ENCODE results near the gene OTC.
A peak's percentile ranks its signal among the peaks of the same experiment; 100 is the strongest.

OTC gene

GRCh38 chrX:38357747-38358673, 5.6 kb downstream of the OTC start:
- DNase-seq, result no peak

- no peak for DNase-seq
These were observed 10.6 kb downstream of the OTC start for GRCh38 chrX:38363046-38363445.

GRCh38 chrX:38365954-38366353, 13.6 kb downstream of the OTC start:
- peak in 1 of 2 donors; percentile 0 for DNase-seq

- DNase-seq, result no peak
These were observed 16.4 kb downstream of the OTC start for GRCh38 chrX:38368774-38369173.

GRCh38 chrX:38371641-38372040, 19.2 kb downstream of the OTC start:
- no peak for DNase-seq

GRCh38 chrX:38374431-38374830, 22.0 kb downstream of the OTC start:
- DNase-seq, result no peak

GRCh38 chrX:38375891-38376290, 23.5 kb downstream of the OTC start:
- no peak for DNase-seq

GRCh38 chrX:38376747-38377146, 24.3 kb downstream of the OTC start:
- DNase-seq, result no peak

- DNase-seq, result no peak
These were observed 26.7 kb downstream of the OTC start for GRCh38 chrX:38379088-38379487.

- DNase-seq, result no peak
These were observed 30.3 kb downstream of the OTC start for GRCh38 chrX:38382663-38383062.

GRCh38 chrX:38400389-38400910, 48.0 kb downstream of the OTC start:
- no peak for DNase-seq

GRCh38 chrX:38402118-38402517, 49.7 kb downstream of the OTC start:
- DNase-seq, result no peak

GRCh38 chrX:38403834-38404233, 51.4 kb downstream of the OTC start:
- no peak for DNase-seq

- no peak for DNase-seq
These were observed 54.7 kb downstream of the OTC start for GRCh38 chrX:38407126-38407525.

- DNase-seq, result no peak
These were observed 56.9 kb downstream of the OTC start for GRCh38 chrX:38409289-38409688.

GRCh38 chrX:38426785-38427184, 74.4 kb downstream of the OTC start:
- no peak for DNase-seq

GRCh38 chrX:38431525-38431924, 79.1 kb downstream of the OTC start:
- no peak for DNase-seq

- DNase-seq, result no peak
These were observed 82.7 kb downstream of the OTC start for GRCh38 chrX:38435130-38435529.

- DNase-seq, result no peak
These were observed 84.7 kb downstream of the OTC start for GRCh38 chrX:38437093-38437492.

- DNase-seq, result no peak
These were observed 85.9 kb downstream of the OTC start for GRCh38 chrX:38438321-38438720.

- no peak for DNase-seq
These were observed 100.2 kb downstream of the OTC start for GRCh38 chrX:38452603-38453002.

- DNase-seq, result no peak
These were observed 105.7 kb downstream of the OTC start for GRCh38 chrX:38458071-38458470.

- DNase-seq, result no peak
These were observed 109.9 kb downstream of the OTC start for GRCh38 chrX:38462257-38462656.

GRCh38 chrX:38465686-38466085, 113.3 kb downstream of the OTC start:
- no peak for DNase-seq
